Measurements from ENCODE around the gene FUS. TPM values are rescaled to one million over a fixed set of nuclear protein-coding genes. Genes with fewer than 3 reads are reported as not detected.

FUS gene
- total RNA-seq, 1 experiment from 2014 or later, result 490 TPM

DNA sequence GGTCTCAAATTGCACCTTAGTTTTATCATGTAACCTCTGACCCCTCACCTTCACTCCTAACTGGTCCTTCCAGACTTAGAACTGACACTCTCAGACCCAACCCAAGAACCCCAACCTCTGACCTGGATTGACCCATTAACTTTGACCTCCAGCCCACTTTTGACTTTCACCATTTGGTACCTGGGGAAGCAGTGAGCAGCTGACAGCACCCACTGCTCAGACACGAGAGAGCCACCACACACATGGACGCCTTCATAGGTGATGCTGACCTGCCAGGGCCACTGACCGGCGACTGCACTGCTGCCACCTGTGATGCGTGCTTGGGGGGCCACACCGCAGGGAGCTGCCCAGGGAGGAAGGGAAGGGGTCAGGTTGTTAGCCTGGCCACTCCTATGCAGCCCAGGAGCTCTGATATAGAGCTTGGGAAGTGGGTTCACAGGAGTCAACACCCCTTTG, 46.9 kb upstream of the FUS start:
- ChIA-PET POLR2A (no interaction called here), CTCF (no interaction called here)
- Histone ChIP-seq H3K36me3 (ENCODE audit: control insufficient read depth, insufficient read depth, low read length) (peaks cover 6% of the 10 kb centered on the region), H3K4me3 (ENCODE audit: low read depth, low read length) (0 out of 2 replicates have a peak overlapping the region, but pooled peaks have one; percentile 78), H3K4me1 (peaks cover 65% of the 10 kb centered on the region), H3K9me3 (no peaks in the 10 kb centered on the region), H3K27me3 (replicated peaks; ENCODE audit: control insufficient read depth, insufficient read depth, low read length) (no peaks in the 10 kb centered on the region)
- intact Hi-C loops (cut with micrococcal nuclease; ENCODE audit: unreplicated experiment), result loop anchor here (10.0 kb wide), 1 partner anchor 322 kb away; the partner anchor contains the start of gene ARMC5
- no TSS peak for BruUV-seq (replicated peaks)
- no peak for DNase-seq
- TF ChIP-seq CTCF (IDR thresholded peaks at IDR 0.05; ENCODE audit: insufficient read depth in 1 of 2, low read depth in 1 of 2, low read length in 1 of 2, severe bottlenecking in 1 of 2, unreplicated experiment in 1 of 2), result no peak
- Mint-ChIP-seq H3K4me1 (ENCODE audit: low read depth, unreplicated experiment) (peaks cover 45% of the 10 kb centered on the region), H3K27me3 (ENCODE audit: insufficient read depth, unreplicated experiment) (no peaks in the 10 kb centered on the region), H3K36me3 (ENCODE audit: insufficient read depth, unreplicated experiment) (peaks cover 56% of the 10 kb centered on the region), H3K4me3 (ENCODE audit: unreplicated experiment) (peak overlapping the region; percentile 76), H3K27ac (ENCODE audit: unreplicated experiment) (peak overlapping the region; percentile 75), H3K9me3 (ENCODE audit: unreplicated experiment) (no peaks in the 10 kb centered on the region)

DNA sequence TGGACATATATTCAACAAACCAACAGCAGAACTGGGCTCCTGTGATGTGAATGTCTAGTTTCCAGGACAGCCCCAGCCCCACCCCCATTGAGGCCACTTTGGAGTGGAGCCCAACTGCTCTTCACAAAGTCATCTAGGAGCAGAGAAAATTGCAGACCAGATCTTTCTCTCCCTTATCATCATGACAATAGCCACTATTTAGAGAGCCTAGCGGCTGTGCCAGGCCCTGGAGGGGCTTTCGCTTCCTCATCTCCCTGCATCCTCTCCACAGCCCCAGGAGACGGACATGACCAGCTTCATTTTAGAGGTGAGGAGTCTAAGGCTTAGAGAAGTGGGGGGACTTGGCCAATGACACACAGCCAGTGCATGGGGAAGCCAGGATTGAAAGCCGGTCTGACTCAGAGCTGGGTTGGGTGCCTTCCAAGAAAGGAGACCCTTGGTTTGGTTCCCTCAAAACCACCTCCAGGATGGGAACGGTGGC, 45.8 kb upstream of the FUS start:
- peaks cover 6% of the 10 kb centered on the region for H3K36me3 ChIP-seq (ENCODE audit: control insufficient read depth, insufficient read depth, low read length)
- Mint-ChIP-seq H3K36me3 (ENCODE audit: insufficient read depth, unreplicated experiment) (peaks cover 63% of the 10 kb centered on the region), H3K4me3 (ENCODE audit: unreplicated experiment) (peak overlapping the region; percentile 76), H3K27me3 (ENCODE audit: insufficient read depth, unreplicated experiment) (no peaks in the 10 kb centered on the region), H3K27ac (ENCODE audit: unreplicated experiment) (peak overlapping the region; percentile 75), H3K9me3 (ENCODE audit: unreplicated experiment) (no peaks in the 10 kb centered on the region), H3K4me1 (ENCODE audit: low read depth, unreplicated experiment) (peaks cover 51% of the 10 kb centered on the region)
- intact Hi-C loops (cut with micrococcal nuclease; ENCODE audit: unreplicated experiment), result loop anchor here (10.0 kb wide), 1 partner anchor 321 kb away; the partner anchor contains the start of gene ARMC5
- DNase-seq, result no peak
- no peaks in the 10 kb centered on the region for H3K27me3 ChIP-seq (replicated peaks; ENCODE audit: control insufficient read depth, insufficient read depth, low read length)
- ChIA-PET CTCF (interaction anchor here (0.8 to 2.1 kb wide), 4 partner anchors 8 to 199 kb away, joined by 3 to 12 read pairs (median 3); partner anchors contain the start of gene KAT8), POLR2A (interaction anchor here (3.7 kb wide), 1 partner anchor 17 kb away, joined by 52 read pairs; the partner anchor contains the start of gene KAT8)
- no peaks in the 10 kb centered on the region for H3K9me3 ChIP-seq
- peak overlapping the region; percentile 78 for H3K4me3 ChIP-seq (ENCODE audit: low read depth, low read length)
- no peak for TF ChIP-seq CTCF (IDR thresholded peaks at IDR 0.05; ENCODE audit: insufficient read depth in 1 of 2, low read depth in 1 of 2, low read length in 1 of 2, severe bottlenecking in 1 of 2, unreplicated experiment in 1 of 2)
- peaks cover 76% of the 10 kb centered on the region for H3K4me1 ChIP-seq
- no TSS peak for BruUV-seq (replicated peaks)

DNA sequence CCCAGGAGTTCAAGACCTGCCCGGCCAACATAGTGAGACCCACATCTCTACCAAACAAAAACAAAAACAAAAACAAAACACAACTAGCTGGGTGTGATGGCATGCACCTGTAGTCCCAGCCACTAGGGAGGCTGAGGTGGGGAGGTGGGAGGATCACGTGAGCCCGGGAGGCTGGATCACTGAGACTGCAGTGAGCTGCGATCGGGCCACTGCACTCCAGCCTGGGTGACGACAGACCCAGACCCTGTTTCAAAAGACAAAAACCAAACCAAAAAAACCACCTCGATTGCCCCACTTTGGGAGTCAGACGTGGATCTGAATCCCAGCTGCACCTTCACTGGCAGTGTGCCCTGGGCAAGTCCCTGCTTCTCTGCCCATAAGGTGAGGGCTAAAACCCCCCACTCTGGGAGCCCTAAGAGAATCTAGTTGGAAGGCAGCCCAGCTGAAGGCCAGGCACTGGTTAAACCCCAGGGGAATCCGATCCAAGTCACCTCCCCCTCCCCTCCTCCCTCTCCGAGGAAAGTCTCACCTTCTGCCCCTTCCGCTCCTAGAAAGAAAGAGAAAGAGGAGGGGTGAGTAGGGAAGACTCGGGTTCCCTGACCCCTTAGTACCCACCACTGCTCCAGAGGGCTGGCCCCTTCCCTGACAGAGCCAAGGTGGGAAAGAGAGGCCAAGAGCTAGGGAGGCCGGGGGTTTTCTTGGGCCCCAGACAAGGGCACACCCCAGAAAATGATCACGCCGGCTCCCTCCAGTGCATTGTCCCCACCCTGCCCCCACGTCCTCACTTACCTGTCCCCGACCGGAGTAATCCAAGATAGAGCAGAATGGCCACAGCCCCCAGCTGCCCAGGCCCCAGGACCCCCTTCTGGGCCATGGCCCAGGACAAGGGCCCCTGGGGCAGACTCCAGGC, 45.1 kb upstream of the FUS start:
- peak overlapping the region; percentile 76 for H3K4me3 Mint-ChIP-seq (ENCODE audit: unreplicated experiment)
- BruUV-seq (replicated peaks), result TSS peak; percentile 62
- H3K9me3 ChIP-seq, result no peaks in the 10 kb centered on the region
- no peaks in the 10 kb centered on the region for H3K27me3 ChIP-seq (replicated peaks; ENCODE audit: control insufficient read depth, insufficient read depth, low read length)
- no peaks in the 10 kb centered on the region for H3K9me3 Mint-ChIP-seq (ENCODE audit: unreplicated experiment)
- intact Hi-C loops (cut with micrococcal nuclease; ENCODE audit: unreplicated experiment), result loop anchor here (1.0 to 10.0 kb wide), 2 partner anchors 18 to 320 kb away; partner anchors contain the start of genes ARMC5 and KAT8
- DNase-seq, result peak; percentile 67 to 72
- H3K27me3 Mint-ChIP-seq (ENCODE audit: insufficient read depth, unreplicated experiment), result no peaks in the 10 kb centered on the region
- ChIA-PET CTCF (interaction anchor here (0.5 to 2.1 kb wide), 5 partner anchors 8 to 451 kb away, joined by 3 to 12 read pairs (median 3); partner anchors contain the start of gene KAT8), POLR2A (interaction anchor here (0.6 to 3.7 kb wide), 3 partner anchors 17 to 61 kb away, joined by 3 to 52 read pairs (median 4); partner anchors contain the start of genes KAT8, ZNF646 and ZNF668)
- peaks cover 6% of the 10 kb centered on the region for H3K36me3 ChIP-seq (ENCODE audit: control insufficient read depth, insufficient read depth, low read length)
- peak overlapping the region; percentile 75 for H3K27ac Mint-ChIP-seq (ENCODE audit: unreplicated experiment)
- peaks cover 83% of the 10 kb centered on the region for H3K4me1 ChIP-seq
- H3K36me3 Mint-ChIP-seq (ENCODE audit: insufficient read depth, unreplicated experiment), result peaks cover 65% of the 10 kb centered on the region
- H3K4me3 ChIP-seq (ENCODE audit: low read depth, low read length), result peak overlapping the region; percentile 78
- TF ChIP-seq CTCF (IDR thresholded peaks at IDR 0.05; ENCODE audit: insufficient read depth in 1 of 2, low read depth in 1 of 2, low read length in 1 of 2, severe bottlenecking in 1 of 2, unreplicated experiment in 1 of 2), result no peak
- peaks cover 51% of the 10 kb centered on the region for H3K4me1 Mint-ChIP-seq (ENCODE audit: low read depth, unreplicated experiment)

Measured in Caco-2 (cell line).